DOHH2 (cell line): ENCODE data around the gene LRRC2.

ENCODE experiments used
- EZH2phosphoT487 ChIP-seq: fragments of 200-600 bp; sonication (generic); IDR thresholded peaks from 2 replicates; pipeline ENCODE4 v1.6.1; 2017; ENCODE audit warnings: borderline replicate concordance, mild to moderate bottlenecking, antibody characterized with exemption, low read length, moderate library complexity, mixed read lengths
- TF ChIP-seq, protein P1 (sequence below): fragments of 200-600 bp; sonication (generic); IDR thresholded peaks from one replicate; pipeline ENCODE4 v1.5.1; 2014; ENCODE audit warnings: antibody characterized with exemption, mild to moderate bottlenecking, low read depth, low read length; ENCODE audit not compliant: poor library complexity, severe bottlenecking

- TF ChIP-seq, protein P1, sequence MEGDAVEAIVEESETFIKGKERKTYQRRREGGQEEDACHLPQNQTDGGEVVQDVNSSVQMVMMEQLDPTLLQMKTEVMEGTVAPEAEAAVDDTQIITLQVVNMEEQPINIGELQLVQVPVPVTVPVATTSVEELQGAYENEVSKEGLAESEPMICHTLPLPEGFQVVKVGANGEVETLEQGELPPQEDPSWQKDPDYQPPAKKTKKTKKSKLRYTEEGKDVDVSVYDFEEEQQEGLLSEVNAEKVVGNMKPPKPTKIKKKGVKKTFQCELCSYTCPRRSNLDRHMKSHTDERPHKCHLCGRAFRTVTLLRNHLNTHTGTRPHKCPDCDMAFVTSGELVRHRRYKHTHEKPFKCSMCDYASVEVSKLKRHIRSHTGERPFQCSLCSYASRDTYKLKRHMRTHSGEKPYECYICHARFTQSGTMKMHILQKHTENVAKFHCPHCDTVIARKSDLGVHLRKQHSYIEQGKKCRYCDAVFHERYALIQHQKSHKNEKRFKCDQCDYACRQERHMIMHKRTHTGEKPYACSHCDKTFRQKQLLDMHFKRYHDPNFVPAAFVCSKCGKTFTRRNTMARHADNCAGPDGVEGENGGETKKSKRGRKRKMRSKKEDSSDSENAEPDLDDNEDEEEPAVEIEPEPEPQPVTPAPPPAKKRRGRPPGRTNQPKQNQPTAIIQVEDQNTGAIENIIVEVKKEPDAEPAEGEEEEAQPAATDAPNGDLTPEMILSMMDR, result no peak
- TF ChIP-seq EZH2phosphoT487, result no peak
Measured at GRCh38 chr3:46521096-46521495, 45.0 kb downstream of the LRRC2 start.
